ENCODE measurements around the gene PHF21A. TPM values are rescaled to one million over a fixed set of nuclear protein-coding genes. Genes with fewer than 3 reads are reported as not detected.

PHF21A gene
- polyA plus RNA-seq, 6 donors from 2014 or later = 0.28 to 19.0 (median 12.3) TPM

GRCh38 chr11:45968901-45969300 lies 152.4 kb downstream of the PHF21A start:
- no peak for ATAC-seq (ENCODE audit: low read depth in 2 of 2)
- H3K36me3 Mint-ChIP-seq = peaks cover 0 to 17% of the 10 kb centered on the region in 2 donors
- no peaks in the 10 kb centered on the region for H3K4me1 Mint-ChIP-seq
- H3K27ac Mint-ChIP-seq = peak overlapping the region in 3 of 6 donors; percentile 12 to 78 (median 71)
- no peaks in the 10 kb centered on the region for H3K9me3 Mint-ChIP-seq
- no peaks in the 10 kb centered on the region for H3K27me3 Mint-ChIP-seq
- H3K4me3 Mint-ChIP-seq = no peak overlapping the region
- no peak for DNase-seq

GRCh38 chr11:45967506-45967905 lies 153.7 kb downstream of the PHF21A start:
- Mint-ChIP-seq H3K9me3 (no peaks in the 10 kb centered on the region), H3K27ac (peak overlapping the region in 1 of 6 donors; percentile 2), H3K36me3 (peaks cover 0 to 17% of the 10 kb centered on the region in 2 donors), H3K4me1 (no peaks in the 10 kb centered on the region), H3K4me3 (no peak overlapping the region), H3K27me3 (no peaks in the 10 kb centered on the region)
- no peak for ATAC-seq (ENCODE audit: low read depth in 2 of 2)
- no peak for DNase-seq

GRCh38 chr11:45964911-45965389 lies 156.3 kb downstream of the PHF21A start:
- no peaks in the 10 kb centered on the region for H3K9me3 Mint-ChIP-seq

GRCh38 chr11:45961751-45962240 lies 159.5 kb downstream of the PHF21A start:
- H3K4me3 Mint-ChIP-seq = no peak overlapping the region
- peaks cover 1 to 7% of the 10 kb centered on the region in 2 donors for H3K36me3 Mint-ChIP-seq
- H3K9me3 Mint-ChIP-seq = peaks cover 0 to 3% (median 0%) of the 10 kb centered on the region in 7 donors
- H3K27me3 Mint-ChIP-seq = no peaks in the 10 kb centered on the region
- no peak for ATAC-seq (ENCODE audit: low read depth in 2 of 2)
- DNase-seq = no peak
- H3K4me1 Mint-ChIP-seq = peaks cover 0 to 13% (median 12%) of the 10 kb centered on the region in 3 donors
- peak overlapping the region in 1 of 6 donors; percentile 39 for H3K27ac Mint-ChIP-seq

More at GRCh38 chr11:45964911-45965389, 156.3 kb downstream of the PHF21A start:
- Mint-ChIP-seq H3K4me1 (no peaks in the 10 kb centered on the region), H3K27ac (no peak overlapping the region), H3K36me3 (peaks cover 0 to 16% of the 10 kb centered on the region in 2 donors), H3K4me3 (no peak overlapping the region), H3K27me3 (no peaks in the 10 kb centered on the region)
- peak; percentile 96 to 98 for ATAC-seq (ENCODE audit: low read depth in 2 of 2)
- DNase-seq = peak; percentile 52

GRCh38 chr11:45960387-45961095 lies 160.7 kb downstream of the PHF21A start:
- no peak overlapping the region for H3K4me3 Mint-ChIP-seq
- H3K9me3 Mint-ChIP-seq = peaks cover 0 to 3% (median 0%) of the 10 kb centered on the region in 7 donors
- H3K4me1 Mint-ChIP-seq = peaks cover 0 to 17% (median 12%) of the 10 kb centered on the region in 3 donors
- H3K27ac Mint-ChIP-seq = no peak overlapping the region
- no peaks in the 10 kb centered on the region for H3K27me3 Mint-ChIP-seq
- DNase-seq (no peak), ATAC-seq (ENCODE audit: low read depth in 2 of 2) (no peak)
- H3K36me3 Mint-ChIP-seq = peaks cover 8 to 14% of the 10 kb centered on the region in 2 donors

GRCh38 chr11:45959851-45960250 lies 161.4 kb downstream of the PHF21A start:
- ATAC-seq (ENCODE audit: low read depth in 2 of 2) (no peak), DNase-seq (no peak)
- Mint-ChIP-seq H3K4me1 (peaks cover 0 to 17% (median 12%) of the 10 kb centered on the region in 3 donors), H3K27me3 (no peaks in the 10 kb centered on the region), H3K9me3 (peaks cover 0 to 3% (median 0%) of the 10 kb centered on the region in 7 donors), H3K4me3 (no peak overlapping the region), H3K36me3 (peaks cover 8 to 19% of the 10 kb centered on the region in 2 donors), H3K27ac (peak overlapping the region in 1 of 6 donors; percentile 60)

- DNase-seq (no peak), ATAC-seq (ENCODE audit: low read depth in 2 of 2) (no peak)
- H3K27me3 Mint-ChIP-seq = no peaks in the 10 kb centered on the region
- H3K27ac Mint-ChIP-seq = peak overlapping the region in 1 of 6 donors; percentile 33
- peaks cover 0 to 12% (median 2%) of the 10 kb centered on the region in 3 donors for H3K4me1 Mint-ChIP-seq
- no peaks in the 10 kb centered on the region for H3K9me3 Mint-ChIP-seq
- peaks cover 10 to 25% of the 10 kb centered on the region in 2 donors for H3K36me3 Mint-ChIP-seq
- H3K4me3 Mint-ChIP-seq = no peak overlapping the region
Observed at GRCh38 chr11:45949992-45950407, 171.3 kb downstream of the PHF21A start.

- peaks cover 15 to 32% of the 10 kb centered on the region in 2 donors for H3K36me3 Mint-ChIP-seq
- no peaks in the 10 kb centered on the region for H3K27me3 Mint-ChIP-seq
Observed at GRCh38 chr11:45948356-45948755, 172.9 kb downstream of the PHF21A start.

GRCh38 chr11:45947885-45948284 lies 173.4 kb downstream of the PHF21A start:
- H3K27ac Mint-ChIP-seq = no peak overlapping the region
- DNase-seq (no peak), ATAC-seq (ENCODE audit: low read depth in 2 of 2) (no peak)
- no peak overlapping the region for H3K4me3 Mint-ChIP-seq
- H3K27me3 Mint-ChIP-seq = no peaks in the 10 kb centered on the region
- H3K4me1 Mint-ChIP-seq = peaks cover 0 to 15% (median 5%) of the 10 kb centered on the region in 3 donors
- no peaks in the 10 kb centered on the region for H3K9me3 Mint-ChIP-seq
- peaks cover 16 to 32% of the 10 kb centered on the region in 2 donors for H3K36me3 Mint-ChIP-seq

More at GRCh38 chr11:45948356-45948755, 172.9 kb downstream of the PHF21A start:
- Mint-ChIP-seq H3K4me1 (peaks cover 0 to 15% (median 5%) of the 10 kb centered on the region in 3 donors), H3K4me3 (no peak overlapping the region), H3K27ac (peak overlapping the region in 1 of 6 donors; percentile 60), H3K9me3 (no peaks in the 10 kb centered on the region)
- ATAC-seq (ENCODE audit: low read depth in 2 of 2) (no peak), DNase-seq (no peak)

- Mint-ChIP-seq H3K27ac (peak overlapping the region in 2 of 6 donors; percentile 23 to 56), H3K4me1 (peaks cover 8 to 19% (median 14%) of the 10 kb centered on the region in 3 donors)
Observed at GRCh38 chr11:45945397-45945999, 175.8 kb downstream of the PHF21A start.

GRCh38 chr11:45942381-45942780 lies 178.9 kb downstream of the PHF21A start:
- no peak for ATAC-seq (ENCODE audit: low read depth in 2 of 2)
- no peaks in the 10 kb centered on the region for H3K9me3 Mint-ChIP-seq
- no peaks in the 10 kb centered on the region for H3K27me3 Mint-ChIP-seq
- no peak for DNase-seq
- H3K27ac Mint-ChIP-seq = peak overlapping the region in 4 of 6 donors; percentile 0 to 54 (median 30)
- H3K4me1 Mint-ChIP-seq = peaks cover 23 to 44% (median 29%) of the 10 kb centered on the region in 3 donors
- H3K36me3 Mint-ChIP-seq = peaks cover 11 to 18% of the 10 kb centered on the region in 2 donors
- H3K4me3 Mint-ChIP-seq = peak overlapping the region in 1 of 8 donors; percentile 2

More at GRCh38 chr11:45945397-45945999, 175.8 kb downstream of the PHF21A start:
- ATAC-seq (ENCODE audit: low read depth in 2 of 2) (no peak), DNase-seq (no peak)
- H3K36me3 Mint-ChIP-seq = peaks cover 16 to 32% of the 10 kb centered on the region in 2 donors
- no peak overlapping the region for H3K4me3 Mint-ChIP-seq
- H3K9me3 Mint-ChIP-seq = no peaks in the 10 kb centered on the region
- H3K27me3 Mint-ChIP-seq = no peaks in the 10 kb centered on the region

GRCh38 chr11:45941285-45941684 lies 180.0 kb downstream of the PHF21A start:
- no peaks in the 10 kb centered on the region for H3K9me3 Mint-ChIP-seq
- H3K27ac Mint-ChIP-seq = peak overlapping the region in 1 of 6 donors; percentile 54
- ATAC-seq (ENCODE audit: low read depth in 2 of 2) (no peak), DNase-seq (no peak)
- H3K27me3 Mint-ChIP-seq = no peaks in the 10 kb centered on the region
- H3K4me1 Mint-ChIP-seq = peaks cover 30 to 54% (median 36%) of the 10 kb centered on the region in 3 donors
- peaks cover 11 to 18% of the 10 kb centered on the region in 2 donors for H3K36me3 Mint-ChIP-seq
- H3K4me3 Mint-ChIP-seq = no peak overlapping the region

- peak overlapping the region in 5 of 6 donors; percentile 12 to 98 (median 91) for H3K27ac Mint-ChIP-seq
Observed at GRCh38 chr11:45939836-45940235, 181.4 kb downstream of the PHF21A start.

More at GRCh38 chr11:45939836-45940235, 181.4 kb downstream of the PHF21A start:
- DNase-seq (no peak), ATAC-seq (ENCODE audit: low read depth in 2 of 2) (no peak)
- H3K4me3 Mint-ChIP-seq = peak overlapping the region in 1 of 8 donors; percentile 35
- no peaks in the 10 kb centered on the region for H3K9me3 Mint-ChIP-seq
- H3K4me1 Mint-ChIP-seq = peaks cover 30 to 67% (median 48%) of the 10 kb centered on the region in 3 donors
- H3K27me3 Mint-ChIP-seq = no peaks in the 10 kb centered on the region
- H3K36me3 Mint-ChIP-seq = peaks cover 4 to 6% of the 10 kb centered on the region in 2 donors
